Endothelial cell of umbilical vein (primary cell): ENCODE data around the gene CPNE1.

Source experiments
- EZH2 ChIP-seq: IDR thresholded peaks from 2 replicates; pipeline ENCODE4 v1.6.1; 2012; ENCODE audit warnings: borderline replicate concordance, low read depth, mild to moderate bottlenecking, moderate library complexity, low read length, inconsistent platforms; ENCODE audit not compliant: severe bottlenecking
- FOS ChIP-seq: IDR thresholded peaks from 2 replicates; pipeline ENCODE4 v1.6.1; 2011; ENCODE audit warnings: mild to moderate bottlenecking, low read length, moderate library complexity, borderline replicate concordance; ENCODE audit not compliant: insufficient read depth
- GATA2 ChIP-seq: IDR thresholded peaks from 2 replicates; pipeline ENCODE4 v1.7.0; 2011; ENCODE audit warnings: low read depth, mild to moderate bottlenecking, moderate library complexity, mixed read lengths, low read length; ENCODE audit not compliant: insufficient read length, insufficient read depth
- JUN ChIP-seq: IDR thresholded peaks from 2 replicates; pipeline ENCODE4 v1.6.1; 2011; ENCODE audit warnings: borderline replicate concordance, low read depth; ENCODE audit not compliant: insufficient read length, insufficient read depth
- MAX ChIP-seq: IDR thresholded peaks from 2 replicates; pipeline ENCODE4 v1.6.1; 2011; ENCODE audit not compliant: insufficient read depth, insufficient read length
- MYC ChIP-seq: IDR thresholded peaks from one replicate; pipeline ENCODE4 v1.6.1; 2011; ENCODE audit warnings: mild to moderate bottlenecking, low read depth, low read length
- POLR2A ChIP-seq: IDR thresholded peaks from 2 replicates; pipeline ENCODE4 v1.6.1; 2012; ENCODE audit warnings: low read depth, mild to moderate bottlenecking, control low read depth, low read length
- POLR2AphosphoS5 ChIP-seq: IDR thresholded peaks from 2 replicates; pipeline ENCODE4 v1.6.1; 2012; ENCODE audit warnings: low read depth, mild to moderate bottlenecking, control low read depth, low read length, moderate library complexity; ENCODE audit not compliant: insufficient read depth
- TF ChIP-seq, protein P1 (sequence below), 2 donors: IDR thresholded peaks; 1 replicate in 1 of 2; 2 replicates in 1 of 2; pipeline ENCODE4 v1.5.1; 2011; ENCODE audit warnings: low read length in 2 of 2, mild to moderate bottlenecking in 2 of 2, moderate library complexity in 2 of 2, control low read depth in 1 of 2, inconsistent platforms in 1 of 2, low read depth in 1 of 2; ENCODE audit not compliant: insufficient read depth in 1 of 2; ENCODE audit errors: extremely low read depth in 1 of 2

- no peak for TF ChIP-seq JUN
- no peak for TF ChIP-seq FOS
- TF ChIP-seq, protein P1, sequence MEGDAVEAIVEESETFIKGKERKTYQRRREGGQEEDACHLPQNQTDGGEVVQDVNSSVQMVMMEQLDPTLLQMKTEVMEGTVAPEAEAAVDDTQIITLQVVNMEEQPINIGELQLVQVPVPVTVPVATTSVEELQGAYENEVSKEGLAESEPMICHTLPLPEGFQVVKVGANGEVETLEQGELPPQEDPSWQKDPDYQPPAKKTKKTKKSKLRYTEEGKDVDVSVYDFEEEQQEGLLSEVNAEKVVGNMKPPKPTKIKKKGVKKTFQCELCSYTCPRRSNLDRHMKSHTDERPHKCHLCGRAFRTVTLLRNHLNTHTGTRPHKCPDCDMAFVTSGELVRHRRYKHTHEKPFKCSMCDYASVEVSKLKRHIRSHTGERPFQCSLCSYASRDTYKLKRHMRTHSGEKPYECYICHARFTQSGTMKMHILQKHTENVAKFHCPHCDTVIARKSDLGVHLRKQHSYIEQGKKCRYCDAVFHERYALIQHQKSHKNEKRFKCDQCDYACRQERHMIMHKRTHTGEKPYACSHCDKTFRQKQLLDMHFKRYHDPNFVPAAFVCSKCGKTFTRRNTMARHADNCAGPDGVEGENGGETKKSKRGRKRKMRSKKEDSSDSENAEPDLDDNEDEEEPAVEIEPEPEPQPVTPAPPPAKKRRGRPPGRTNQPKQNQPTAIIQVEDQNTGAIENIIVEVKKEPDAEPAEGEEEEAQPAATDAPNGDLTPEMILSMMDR (IDR thresholded peaks at IDR 0.05; ENCODE audit: extremely low read depth in 1 of 2, insufficient read depth in 1 of 2, low read depth in 1 of 2, low read length in 2 of 2): no peak
- no peak for TF ChIP-seq MYC
- TF ChIP-seq EZH2: no peak
- no peak for TF ChIP-seq POLR2A
- no peak for TF ChIP-seq MAX
- no peak for TF ChIP-seq GATA2
- no peak for TF ChIP-seq POLR2AphosphoS5
Observed at GRCh38 chr20:35582131-35582530, 82.6 kb downstream of the CPNE1 start.
